SK-N-SH treated with all-trans-retinoic acid at 6 μM for 48 hours (cell line): ENCODE measurements around the gene C12orf75.

ENCODE experiments used
- ATAC-seq: fragments of 200-7000 bp; cut with Tn5 transposase; 3 replicates; pipeline ENCODE4 v1.9.1; 2020; ENCODE audit warnings: mild to moderate bottlenecking, moderate library complexity
- ARNTL ChIP-seq: fragments of 450-650 bp; formaldehyde crosslinking; IDR thresholded peaks from 2 replicates; pipeline ENCODE4 v1.5.0; 2020; ENCODE audit warnings: low read depth, mild to moderate bottlenecking, moderate library complexity, borderline replicate concordance
- BACH2 ChIP-seq: fragments of 250-450 bp; sonication (Bioruptor Pico); IDR thresholded peaks from 2 replicates; pipeline ENCODE4 v1.9.0; 2021; ENCODE audit warnings: mild to moderate bottlenecking, borderline replicate concordance
- CREB5 ChIP-seq: fragments of 250-450 bp; sonication (Bioruptor Pico); IDR thresholded peaks from 2 replicates; pipeline ENCODE4 v1.5.1; 2020; ENCODE audit warnings: low read depth, mild to moderate bottlenecking, moderate library complexity
- CSDC2 ChIP-seq: fragments of 250-450 bp; sonication (Bioruptor Pico); IDR thresholded peaks from 2 replicates; pipeline ENCODE4 v1.5.0; 2020; ENCODE audit warnings: mild to moderate bottlenecking, moderate library complexity
- ESRRG ChIP-seq: fragments of 250-450 bp; sonication (Bioruptor Pico); IDR thresholded peaks from 2 replicates; pipeline ENCODE4 v1.6.1; 2021; ENCODE audit warnings: mild to moderate bottlenecking
- GLIS3 ChIP-seq: fragments of 250-450 bp; sonication (Bioruptor Pico); IDR thresholded peaks from 2 replicates; pipeline ENCODE4 v1.5.0; 2020; ENCODE audit warnings: mild to moderate bottlenecking, moderate library complexity
- ISL1 ChIP-seq: fragments of 250-450 bp; sonication (Bioruptor Pico); IDR thresholded peaks from 2 replicates; pipeline ENCODE4 v2.1.2; 2022; ENCODE audit warnings: mild to moderate bottlenecking, moderate library complexity
- OSR1 ChIP-seq: fragments of 250-450 bp; sonication (Bioruptor Pico); IDR thresholded peaks from 2 replicates; pipeline ENCODE4 v1.8.0; 2022; ENCODE audit warnings: moderate library complexity, mild to moderate bottlenecking, inconsistent platforms
- PPARA ChIP-seq: fragments of 250-450 bp; sonication (Bioruptor Pico); IDR thresholded peaks from 2 replicates; pipeline ENCODE4 v1.5.0; 2020; ENCODE audit warnings: mild to moderate bottlenecking, borderline replicate concordance
- RARB ChIP-seq: fragments of 250-450 bp; sonication (Bioruptor Pico); IDR thresholded peaks from 2 replicates; pipeline ENCODE4 v1.8.0; 2021; ENCODE audit warnings: mild to moderate bottlenecking, moderate library complexity
- SNAI2 ChIP-seq: fragments of 250-450 bp; sonication (Bioruptor Pico); IDR thresholded peaks from 2 replicates; pipeline ENCODE4 v1.5.0; 2020; ENCODE audit warnings: mild to moderate bottlenecking, moderate library complexity
- TCF4 ChIP-seq: fragments of 250-450 bp; sonication (Bioruptor Pico); IDR thresholded peaks from 2 replicates; pipeline ENCODE4 v1.8.0; 2021; ENCODE audit warnings: mild to moderate bottlenecking, moderate library complexity, borderline replicate concordance
- TOX ChIP-seq: fragments of 250-450 bp; sonication (Bioruptor Pico); IDR thresholded peaks from 2 replicates; pipeline ENCODE4 v1.8.0; 2021; ENCODE audit warnings: mild to moderate bottlenecking, moderate library complexity, borderline replicate concordance
- ZC3H10 ChIP-seq: fragments of 250-450 bp; sonication (Bioruptor Pico); IDR thresholded peaks from 2 replicates; pipeline ENCODE4 v1.5.1; 2021; ENCODE audit warnings: mild to moderate bottlenecking, moderate library complexity
- ZFP3 ChIP-seq: fragments of 250-450 bp; sonication (Bioruptor Pico); IDR thresholded peaks from 2 replicates; pipeline ENCODE4 v1.5.0; 2020; ENCODE audit warnings: mild to moderate bottlenecking, moderate library complexity
- ZFP30 ChIP-seq: fragments of 450-650 bp; formaldehyde crosslinking; IDR thresholded peaks from 2 replicates; pipeline ENCODE4 v1.5.0; 2022; ENCODE audit warnings: mild to moderate bottlenecking, moderate library complexity
- ZNF565 ChIP-seq: fragments of 450-650 bp; formaldehyde crosslinking; conservative IDR thresholded peaks from 2 replicates; pipeline ENCODE4 v1.5.0; 2020; ENCODE audit warnings: low read depth, mild to moderate bottlenecking, moderate library complexity
- ZNF70 ChIP-seq: fragments of 450-650 bp; formaldehyde crosslinking; IDR thresholded peaks from 2 replicates; pipeline ENCODE4 v1.5.0; 2020; ENCODE audit warnings: mild to moderate bottlenecking, moderate library complexity
- ZNF8 ChIP-seq: fragments of 450-650 bp; formaldehyde crosslinking; IDR thresholded peaks from 2 replicates; pipeline ENCODE4 v1.5.0; 2020; ENCODE audit warnings: mild to moderate bottlenecking, moderate library complexity
- TF ChIP-seq, protein P1 (sequence below): fragments of 250-450 bp; sonication (Bioruptor Pico); IDR thresholded peaks from 2 replicates; pipeline ENCODE4 v1.5.0; 2020; ENCODE audit warnings: mild to moderate bottlenecking, moderate library complexity
- TF ChIP-seq, protein P2 (sequence below): fragments of 250-450 bp; sonication (Bioruptor Pico); IDR thresholded peaks from 2 replicates; pipeline ENCODE4 v1.5.1; 2021; ENCODE audit warnings: mild to moderate bottlenecking, moderate library complexity
- TF ChIP-seq, protein P3 (sequence below): fragments of 250-450 bp; sonication (Bioruptor Pico); IDR thresholded peaks from 2 replicates; pipeline ENCODE4 v1.8.0; 2021; ENCODE audit warnings: low read depth, mild to moderate bottlenecking, moderate library complexity, borderline replicate concordance

The C12orf75 gene

GRCh38 chr12:105386431-105386830, 55.9 kb downstream of the C12orf75 start:
- ATAC-seq: no peak

GRCh38 chr12:105391231-105391630, 60.7 kb downstream of the C12orf75 start:
- no peak for TF ChIP-seq CREB5 (CRISPR knock-in tag)
- TF ChIP-seq ESRRG (CRISPR knock-in tag): no peak
- no peak for TF ChIP-seq ZC3H10
- TF ChIP-seq TOX (CRISPR knock-in tag): no peak
- no peak for TF ChIP-seq ARNTL (CRISPR knock-in tag)
- TF ChIP-seq, protein P1, sequence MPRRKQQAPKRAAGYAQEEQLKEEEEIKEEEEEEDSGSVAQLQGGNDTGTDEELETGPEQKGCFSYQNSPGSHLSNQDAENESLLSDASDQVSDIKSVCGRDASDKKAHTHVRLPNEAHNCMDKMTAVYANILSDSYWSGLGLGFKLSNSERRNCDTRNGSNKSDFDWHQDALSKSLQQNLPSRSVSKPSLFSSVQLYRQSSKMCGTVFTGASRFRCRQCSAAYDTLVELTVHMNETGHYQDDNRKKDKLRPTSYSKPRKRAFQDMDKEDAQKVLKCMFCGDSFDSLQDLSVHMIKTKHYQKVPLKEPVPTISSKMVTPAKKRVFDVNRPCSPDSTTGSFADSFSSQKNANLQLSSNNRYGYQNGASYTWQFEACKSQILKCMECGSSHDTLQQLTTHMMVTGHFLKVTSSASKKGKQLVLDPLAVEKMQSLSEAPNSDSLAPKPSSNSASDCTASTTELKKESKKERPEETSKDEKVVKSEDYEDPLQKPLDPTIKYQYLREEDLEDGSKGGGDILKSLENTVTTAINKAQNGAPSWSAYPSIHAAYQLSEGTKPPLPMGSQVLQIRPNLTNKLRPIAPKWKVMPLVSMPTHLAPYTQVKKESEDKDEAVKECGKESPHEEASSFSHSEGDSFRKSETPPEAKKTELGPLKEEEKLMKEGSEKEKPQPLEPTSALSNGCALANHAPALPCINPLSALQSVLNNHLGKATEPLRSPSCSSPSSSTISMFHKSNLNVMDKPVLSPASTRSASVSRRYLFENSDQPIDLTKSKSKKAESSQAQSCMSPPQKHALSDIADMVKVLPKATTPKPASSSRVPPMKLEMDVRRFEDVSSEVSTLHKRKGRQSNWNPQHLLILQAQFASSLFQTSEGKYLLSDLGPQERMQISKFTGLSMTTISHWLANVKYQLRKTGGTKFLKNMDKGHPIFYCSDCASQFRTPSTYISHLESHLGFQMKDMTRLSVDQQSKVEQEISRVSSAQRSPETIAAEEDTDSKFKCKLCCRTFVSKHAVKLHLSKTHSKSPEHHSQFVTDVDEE (CRISPR knock-in tag): no peak
- TF ChIP-seq PPARA: no peak
- no peak for TF ChIP-seq ZFP3 (CRISPR knock-in tag)
- no peak for TF ChIP-seq ZFP30 (CRISPR knock-in tag)
- TF ChIP-seq, protein P2, sequence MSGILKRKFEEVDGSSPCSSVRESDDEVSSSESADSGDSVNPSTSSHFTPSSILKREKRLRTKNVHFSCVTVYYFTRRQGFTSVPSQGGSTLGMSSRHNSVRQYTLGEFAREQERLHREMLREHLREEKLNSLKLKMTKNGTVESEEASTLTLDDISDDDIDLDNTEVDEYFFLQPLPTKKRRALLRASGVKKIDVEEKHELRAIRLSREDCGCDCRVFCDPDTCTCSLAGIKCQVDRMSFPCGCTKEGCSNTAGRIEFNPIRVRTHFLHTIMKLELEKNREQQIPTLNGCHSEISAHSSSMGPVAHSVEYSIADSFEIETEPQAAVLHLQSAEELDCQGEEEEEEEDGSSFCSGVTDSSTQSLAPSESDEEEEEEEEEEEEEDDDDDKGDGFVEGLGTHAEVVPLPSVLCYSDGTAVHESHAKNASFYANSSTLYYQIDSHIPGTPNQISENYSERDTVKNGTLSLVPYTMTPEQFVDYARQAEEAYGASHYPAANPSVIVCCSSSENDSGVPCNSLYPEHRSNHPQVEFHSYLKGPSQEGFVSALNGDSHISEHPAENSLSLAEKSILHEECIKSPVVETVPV: no peak
- TF ChIP-seq ZNF8 (CRISPR knock-in tag): no peak
- no peak for TF ChIP-seq GLIS3 (CRISPR knock-in tag)
- TF ChIP-seq TCF4 (CRISPR knock-in tag): no peak
- TF ChIP-seq ISL1: no peak
- TF ChIP-seq, protein P3, sequence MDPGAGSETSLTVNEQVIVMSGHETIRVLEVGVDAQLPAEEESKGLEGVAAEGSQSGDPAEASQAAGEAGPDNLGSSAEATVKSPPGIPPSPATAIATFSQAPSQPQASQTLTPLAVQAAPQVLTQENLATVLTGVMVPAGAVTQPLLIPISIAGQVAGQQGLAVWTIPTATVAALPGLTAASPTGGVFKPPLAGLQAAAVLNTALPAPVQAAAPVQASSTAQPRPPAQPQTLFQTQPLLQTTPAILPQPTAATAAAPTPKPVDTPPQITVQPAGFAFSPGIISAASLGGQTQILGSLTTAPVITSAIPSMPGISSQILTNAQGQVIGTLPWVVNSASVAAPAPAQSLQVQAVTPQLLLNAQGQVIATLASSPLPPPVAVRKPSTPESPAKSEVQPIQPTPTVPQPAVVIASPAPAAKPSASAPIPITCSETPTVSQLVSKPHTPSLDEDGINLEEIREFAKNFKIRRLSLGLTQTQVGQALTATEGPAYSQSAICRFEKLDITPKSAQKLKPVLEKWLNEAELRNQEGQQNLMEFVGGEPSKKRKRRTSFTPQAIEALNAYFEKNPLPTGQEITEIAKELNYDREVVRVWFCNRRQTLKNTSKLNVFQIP (CRISPR knock-in tag): no peak
- no peak for TF ChIP-seq SNAI2
- no peak for TF ChIP-seq BACH2 (CRISPR knock-in tag)

More at GRCh38 chr12:105386431-105386830, 55.9 kb downstream of the C12orf75 start:
- TF ChIP-seq, protein P3 (CRISPR knock-in tag): no peak
- TF ChIP-seq GLIS3 (CRISPR knock-in tag): no peak

GRCh38 chr12:105393587-105393986, 63.1 kb downstream of the C12orf75 start:
- TF ChIP-seq OSR1 (CRISPR knock-in tag): no peak
- TF ChIP-seq ARNTL (CRISPR knock-in tag): no peak
- no peak for TF ChIP-seq ZFP3 (CRISPR knock-in tag)
- TF ChIP-seq ESRRG (CRISPR knock-in tag): no peak
- TF ChIP-seq, protein P2: no peak
- TF ChIP-seq CREB5 (CRISPR knock-in tag): no peak
- no peak for TF ChIP-seq SNAI2
- TF ChIP-seq ZNF565: no peak
- TF ChIP-seq, protein P3 (CRISPR knock-in tag): no peak
- no peak for TF ChIP-seq CSDC2
- no peak for TF ChIP-seq BACH2 (CRISPR knock-in tag)
- no peak for TF ChIP-seq ZNF70 (CRISPR knock-in tag)
- TF ChIP-seq GLIS3 (CRISPR knock-in tag): no peak
- TF ChIP-seq TOX (CRISPR knock-in tag): no peak
- no peak for TF ChIP-seq RARB (CRISPR knock-in tag)
- ATAC-seq: peak; percentile 53

More at GRCh38 chr12:105391231-105391630, 60.7 kb downstream of the C12orf75 start:
- ATAC-seq: no peak
